H9 (cell line): ENCODE results near the gene RNF41. TPM values are rescaled to one million over a fixed set of nuclear protein-coding genes. Genes with fewer than 3 reads are reported as not detected.

Experiments used
- DNase-seq: peaks from one replicate; pipeline ENCODE4 v3.0.0-alpha.2; 2017
- H2AFZ ChIP-seq: one replicate; pipeline ENCODE4 v1.6.1; 2013; ENCODE audit warnings: mild to moderate bottlenecking, low read length, control low read depth, moderate library complexity
- H2AK5ac ChIP-seq: 2 replicates; pipeline ENCODE4 v1.6.1; 2013; ENCODE audit warnings: low read length, control low read depth, mixed read lengths; ENCODE audit not compliant: insufficient read length
- H2BK120ac ChIP-seq: one replicate; pipeline ENCODE4 v1.6.1; 2013; ENCODE audit warnings: low read depth, mild to moderate bottlenecking, low read length, control low read depth, inconsistent platforms; ENCODE audit not compliant: poor library complexity, severe bottlenecking
- H2BK12ac ChIP-seq: 2 replicates; pipeline ENCODE4 v1.6.1; 2013; ENCODE audit warnings: low read length, control low read depth, mixed read lengths, low read depth; ENCODE audit not compliant: insufficient read length
- H2BK15ac ChIP-seq: 2 replicates; pipeline ENCODE4 v1.6.1; 2013; ENCODE audit warnings: low read depth, low read length, control low read depth
- H2BK20ac ChIP-seq: one replicate; pipeline ENCODE4 v1.6.1; 2013; ENCODE audit warnings: low read depth, mild to moderate bottlenecking, low read length, control low read depth, inconsistent platforms; ENCODE audit not compliant: poor library complexity, severe bottlenecking
- H2BK5ac ChIP-seq: 2 replicates; pipeline ENCODE4 v1.6.1; 2013; ENCODE audit warnings: low read length, control low read depth, mixed read lengths; ENCODE audit not compliant: insufficient read length
- H3K14ac ChIP-seq: 2 replicates; pipeline ENCODE4 v1.6.1; 2013; ENCODE audit warnings: low read length, control low read depth; ENCODE audit not compliant: insufficient read depth
- H3K18ac ChIP-seq: 2 replicates; pipeline ENCODE4 v1.6.1; 2013; ENCODE audit warnings: low read depth, mild to moderate bottlenecking, mixed read lengths, low read length, control low read depth; ENCODE audit not compliant: insufficient read length
- H3K23ac ChIP-seq: 2 replicates; pipeline ENCODE4 v1.6.1; 2013; ENCODE audit warnings: low read length, control low read depth, mixed read lengths, low read depth; ENCODE audit not compliant: insufficient read length
- H3K23me2 ChIP-seq: 2 replicates; pipeline ENCODE4 v1.6.1; 2013; ENCODE audit warnings: low read depth, mild to moderate bottlenecking, mixed read lengths, low read length, control low read depth; ENCODE audit not compliant: insufficient read length, poor library complexity, severe bottlenecking
- H3K27ac ChIP-seq: 2 replicates; pipeline ENCODE4 v1.5.1; 2013; ENCODE audit warnings: low read length, control low read depth, mixed read lengths, low read depth; ENCODE audit not compliant: insufficient read length
- H3K27me3 ChIP-seq: 2 replicates; pipeline ENCODE4 v1.6.1; 2013; ENCODE audit warnings: low read length, control low read depth, inconsistent platforms; ENCODE audit not compliant: insufficient read depth
- H3K4ac ChIP-seq: 2 replicates; pipeline ENCODE4 v1.6.1; 2013; ENCODE audit warnings: low read depth, mild to moderate bottlenecking, control low read depth, inconsistent platforms, low read length, moderate library complexity
- H3K4me1 ChIP-seq: 2 replicates; pipeline ENCODE4 v1.6.1; 2013; ENCODE audit warnings: low read length, control low read depth, inconsistent platforms; ENCODE audit not compliant: insufficient read depth
- H3K4me2 ChIP-seq: 2 replicates; pipeline ENCODE4 v1.6.1; 2013; ENCODE audit warnings: low read length, control low read depth, mixed read lengths; ENCODE audit not compliant: insufficient read length, insufficient read depth
- H3K56ac ChIP-seq: 2 replicates; pipeline ENCODE4 v1.6.1; 2013; ENCODE audit warnings: low read depth, mild to moderate bottlenecking, mixed read lengths, low read length, control low read depth; ENCODE audit not compliant: insufficient read length
- H3K79me1 ChIP-seq: 2 replicates; pipeline ENCODE4 v1.6.1; 2013; ENCODE audit warnings: low read depth, mild to moderate bottlenecking, moderate library complexity, low read length, control low read depth, inconsistent platforms; ENCODE audit not compliant: insufficient read depth, poor library complexity, severe bottlenecking
- H3K79me2 ChIP-seq: 2 replicates; pipeline ENCODE4 v1.6.1; 2013; ENCODE audit warnings: low read length, control low read depth, inconsistent platforms; ENCODE audit not compliant: insufficient read depth
- H3K9ac ChIP-seq: 2 replicates; pipeline ENCODE4 v1.6.1; 2013; ENCODE audit warnings: low read length, control low read depth, mixed read lengths; ENCODE audit not compliant: insufficient read length; ENCODE audit errors: extremely low read depth
- H3K9me3 ChIP-seq: one replicate; pipeline ENCODE4 v1.6.1; 2013; ENCODE audit warnings: low read depth, low read length, inconsistent platforms; ENCODE audit not compliant: control insufficient read depth
- H3T11ph ChIP-seq: one replicate; pipeline ENCODE4 v1.6.1; 2013; ENCODE audit warnings: mild to moderate bottlenecking, low read length, control low read depth, inconsistent platforms
- H4K20me1 ChIP-seq: one replicate; pipeline ENCODE4 v1.6.1; 2013; ENCODE audit not compliant: control insufficient read depth, insufficient read length, insufficient read depth
- H4K5ac ChIP-seq: 2 replicates; pipeline ENCODE4 v1.6.1; 2013; ENCODE audit warnings: low read depth, mild to moderate bottlenecking, mixed read lengths, low read length, control low read depth; ENCODE audit not compliant: insufficient read length
- H4K8ac ChIP-seq: replicated peaks from 2 replicates; pipeline ENCODE4 v1.6.1; 2013; ENCODE audit warnings: low read length, control low read depth, mixed read lengths, low read depth; ENCODE audit not compliant: insufficient read length
- H4K91ac ChIP-seq: 2 replicates; pipeline ENCODE4 v1.6.1; 2013; ENCODE audit warnings: low read depth, mild to moderate bottlenecking, moderate library complexity, mixed read lengths, low read length, control low read depth; ENCODE audit not compliant: insufficient read length
- H3K27ac Mint-ChIP-seq, 3 experiments: 2 replicates in 2 of 3; 3 replicates in 1 of 3; pipeline ENCODE4 v1.8.0; 2020 to 2021; ENCODE audit warnings: mixed read lengths in 3 of 3, mild to moderate bottlenecking in 1 of 3, moderate library complexity in 1 of 3
- H3K27me3 Mint-ChIP-seq: 2 replicates; pipeline ENCODE4 v1.8.0; 2021; ENCODE audit warnings: low read depth, mild to moderate bottlenecking, moderate library complexity, mixed read lengths
- H3K36me3 Mint-ChIP-seq, 3 experiments: 2 replicates in 2 of 3; 3 replicates in 1 of 3; pipeline ENCODE4 v1.8.0; 2020 to 2021; ENCODE audit warnings: low read depth in 3 of 3, mixed read lengths in 3 of 3; ENCODE audit not compliant: insufficient read depth in 1 of 3
- H3K4me1 Mint-ChIP-seq, 2 experiments: 2 replicates each; pipeline ENCODE4 v1.8.0; 2020; ENCODE audit warnings: mixed read lengths in 2 of 2
- H3K4me3 Mint-ChIP-seq, 2 experiments: 2 replicates in 1 of 2; 3 replicates in 1 of 2; pipeline ENCODE4 v1.8.0; 2020 to 2021; ENCODE audit warnings: mild to moderate bottlenecking in 2 of 2, mixed read lengths in 2 of 2, moderate library complexity in 1 of 2
- H3K9me3 Mint-ChIP-seq, 2 experiments: 2 replicates in 1 of 2; 3 replicates in 1 of 2; pipeline ENCODE4 v1.8.0; 2020; ENCODE audit warnings: mild to moderate bottlenecking in 2 of 2, mixed read lengths in 2 of 2, moderate library complexity in 1 of 2
- CTCF ChIP-seq: fragments of 200-600 bp; sonication (generic); conservative IDR thresholded peaks from 3 replicates; pipeline ENCODE4 v1.8.0; 2021; ENCODE audit warnings: antibody characterized with exemption, mild to moderate bottlenecking
- WGBS: extraction: QIAGEN DNeasy Blood & Tissue Kit; methylation state at CpG from one replicate; pipeline ENCODE4 v1.1.7; 2013; ENCODE audit warnings: missing lambda C conversion rate, low lambda C conversion rate, mixed read lengths; ENCODE audit not compliant: insufficient read length; ENCODE audit errors: extremely low coverage; 5-methylcytosine and 5-hydroxymethylcytosine counted together
- total RNA-seq: library from RNA; stranded (reverse); gene quantifications from 2 replicates; pipeline ENCODE4 v1.2.1, GENCODE V29; 2021

The RNF41 gene
- total RNA-seq, 1 experiment from 2014 or later: 60.8 TPM

GRCh38 chr12:56244494-56244893, 22.8 kb upstream of the RNF41 start:
- H3K23ac ChIP-seq: no peak overlapping the region
- H2BK20ac ChIP-seq: no peak overlapping the region
- peaks cover 2% of the 10 kb centered on the region for H4K20me1 ChIP-seq
- H3K79me2 ChIP-seq: no peaks in the 10 kb centered on the region
- WGBS: no CpG with 5 or more reads among the region's 14 CpGs
- Mint-ChIP-seq H3K4me1 (no peaks in the 10 kb centered on the region), H3K27ac (peak overlapping the region in 1 of 3 experiments; percentile 85; a peak in 1 of 7 replicates), H3K4me3 (no peak overlapping the region), H3K36me3 (peaks cover 61 to 89% (median 88%) of the 10 kb centered on the region in 3 experiments), H3K9me3 (no peaks in the 10 kb centered on the region; a peak in 1 of 5 replicates), H3K27me3 (no peaks in the 10 kb centered on the region)
- no peak overlapping the region for H4K91ac ChIP-seq
- no peaks in the 10 kb centered on the region for H3K4me1 ChIP-seq
- H3K9ac ChIP-seq: no peak overlapping the region
- H2AFZ ChIP-seq: no peak overlapping the region
- H2BK15ac ChIP-seq: no peak overlapping the region
- no peak overlapping the region for H4K5ac ChIP-seq
- no peak overlapping the region for H3K27ac ChIP-seq
- no peaks in the 10 kb centered on the region for H3K79me1 ChIP-seq
- H3K4ac ChIP-seq: no peak overlapping the region
- H3K14ac ChIP-seq: no peak overlapping the region
- no peak for DNase-seq
- no peaks in the 10 kb centered on the region for H3K27me3 ChIP-seq
- no peaks in the 10 kb centered on the region for H3K23me2 ChIP-seq
- no peak overlapping the region for H4K8ac ChIP-seq
- no peak overlapping the region for H2BK120ac ChIP-seq
- H3T11ph ChIP-seq: no peak overlapping the region
- H3K9me3 ChIP-seq: no peaks in the 10 kb centered on the region
- no peak for TF ChIP-seq CTCF
- no peak overlapping the region for H3K56ac ChIP-seq
- no peak overlapping the region for H2AK5ac ChIP-seq
- no peak overlapping the region for H3K18ac ChIP-seq
- no peak overlapping the region for H3K4me2 ChIP-seq
- H2BK12ac ChIP-seq: no peak overlapping the region
- H2BK5ac ChIP-seq: no peak overlapping the region
